WTC11 (cell line): ENCODE data around the gene ACRBP. TPM values are rescaled to one million over a fixed set of nuclear protein-coding genes. Genes with fewer than 3 reads are reported as not detected.

Experiments used
- ATAC-seq: fragments of 200-7000 bp; cut with Tn5 transposase; 2 replicates; pipeline ENCODE4 v1.10.0; 2021; ENCODE audit warnings: mild to moderate bottlenecking, moderate library complexity
- CTCF ChIA-PET: fragments of 300-600 bp; sonication (Branson Sonifier 250); formaldehyde crosslinking; loops from one replicate; lab custom pipeline; 2021; ENCODE audit warnings: antibody characterized with exemption; lab: Charles Lee
- POLR2A ChIA-PET: fragments of 350-600 bp; sonication (Branson Sonifier 250); formaldehyde crosslinking; loops from one replicate; lab custom pipeline; 2021; ENCODE audit warnings: antibody characterized with exemption; lab: Charles Lee
- DNase-seq: peaks from one replicate; pipeline ENCODE4 v3.0.0; 2021; ENCODE audit warnings: low spot score
- H3K27ac Mint-ChIP-seq: 2 replicates; pipeline ENCODE4 v1.8.0; 2021; ENCODE audit warnings: mixed read lengths
- H3K27me3 Mint-ChIP-seq: 2 replicates; pipeline ENCODE4 v1.8.0; 2021; ENCODE audit warnings: low read depth, mild to moderate bottlenecking, moderate library complexity, mixed read lengths
- H3K36me3 Mint-ChIP-seq: 2 replicates; pipeline ENCODE4 v1.8.0; 2021; ENCODE audit warnings: mixed read lengths
- H3K4me1 Mint-ChIP-seq: 2 replicates; pipeline ENCODE4 v1.8.0; 2022; ENCODE audit warnings: mixed read lengths
- H3K4me3 Mint-ChIP-seq: 2 replicates; pipeline ENCODE4 v1.8.0; 2021; ENCODE audit warnings: mild to moderate bottlenecking, moderate library complexity, mixed read lengths
- H3K9me3 Mint-ChIP-seq: 2 replicates; pipeline ENCODE4 v1.8.0; 2021; ENCODE audit warnings: mixed read lengths
- ETV6 ChIP-seq: sonication (generic); formaldehyde crosslinking; IDR thresholded peaks from 2 replicates; pipeline ENCODE4 v1.8.1; 2022; ENCODE audit warnings: mild to moderate bottlenecking, missing genetic modification reagents
- FOXP1 ChIP-seq: sonication (generic); formaldehyde crosslinking; IDR thresholded peaks from 2 replicates; pipeline ENCODE4 v1.8.0; 2022; ENCODE audit warnings: missing genetic modification reagents, mild to moderate bottlenecking, moderate library complexity, borderline replicate concordance
- JUN ChIP-seq: sonication (generic); formaldehyde crosslinking; IDR thresholded peaks from 2 replicates; pipeline ENCODE4 v1.8.0; 2023; ENCODE audit warnings: mild to moderate bottlenecking, missing genetic modification reagents
- NFYB ChIP-seq: sonication (generic); formaldehyde crosslinking; conservative IDR thresholded peaks from 2 replicates; pipeline ENCODE4 v1.8.0; 2022; ENCODE audit warnings: low read depth, missing genetic modification reagents
- PRRX2 ChIP-seq: fragments of 250-450 bp; sonication (Bioruptor Pico); IDR thresholded peaks from 2 replicates; pipeline ENCODE4 v1.8.0; 2021; ENCODE audit warnings: mild to moderate bottlenecking
- SMAD3 ChIP-seq: sonication (generic); formaldehyde crosslinking; IDR thresholded peaks from 2 replicates; pipeline ENCODE4 v1.8.0; 2022; ENCODE audit warnings: missing genetic modification reagents, mild to moderate bottlenecking, borderline replicate concordance
- SP1 ChIP-seq: sonication (generic); formaldehyde crosslinking; conservative IDR thresholded peaks from 2 replicates; pipeline ENCODE4 v1.8.1; 2022; ENCODE audit warnings: missing genetic modification reagents
- ZNF138 ChIP-seq: sonication (generic); formaldehyde crosslinking; conservative IDR thresholded peaks from 2 replicates; pipeline ENCODE4 v1.8.1; 2022; ENCODE audit warnings: mild to moderate bottlenecking, moderate library complexity, missing genetic modification reagents
- ZNF423 ChIP-seq: fragments of 250-450 bp; sonication (Bioruptor Pico); IDR thresholded peaks from 2 replicates; pipeline ENCODE4 v2.1.2; 2022; ENCODE audit warnings: mild to moderate bottlenecking, moderate library complexity
- ZNF671 ChIP-seq: fragments of 250-450 bp; sonication (Bioruptor Pico); IDR thresholded peaks from 2 replicates; pipeline ENCODE4 v1.8.0; 2021; ENCODE audit warnings: mild to moderate bottlenecking
- total RNA-seq: library from RNA; stranded (reverse); gene quantifications from 3 replicates; pipeline ENCODE4 v1.2.3, GENCODE V29; 2021
- TF ChIP-seq, protein P1 (sequence below): sonication (generic); formaldehyde crosslinking; IDR thresholded peaks from 2 replicates; pipeline ENCODE4 v1.8.1; 2023; ENCODE audit warnings: mild to moderate bottlenecking, moderate library complexity, missing genetic modification reagents
- TF ChIP-seq, protein P2 (sequence below): sonication (generic); formaldehyde crosslinking; IDR thresholded peaks from 2 replicates; pipeline ENCODE4 v1.8.1; 2022; ENCODE audit warnings: mild to moderate bottlenecking, missing genetic modification reagents, moderate library complexity, borderline replicate concordance
- TF ChIP-seq, protein P3 (sequence below): sonication (generic); formaldehyde crosslinking; conservative IDR thresholded peaks from 2 replicates; pipeline ENCODE4 v1.8.1; 2023; ENCODE audit warnings: mild to moderate bottlenecking, low read depth, missing genetic modification reagents, moderate library complexity
- TF ChIP-seq, protein P4 (sequence below): sonication (generic); formaldehyde crosslinking; IDR thresholded peaks from 2 replicates; pipeline ENCODE4 v1.8.1; 2022; ENCODE audit warnings: low read depth, mild to moderate bottlenecking, moderate library complexity, missing genetic modification reagents, borderline replicate concordance
- TF ChIP-seq, protein P5 (sequence below): fragments of 250-450 bp; sonication (Bioruptor Pico); IDR thresholded peaks from 2 replicates; pipeline ENCODE4 v1.9.0; 2021; ENCODE audit warnings: mild to moderate bottlenecking
- TF ChIP-seq, protein P6 (sequence below): sonication (generic); formaldehyde crosslinking; IDR thresholded peaks from 2 replicates; pipeline ENCODE4 v1.8.1; 2023; ENCODE audit warnings: mild to moderate bottlenecking, missing genetic modification reagents, borderline replicate concordance
- TF ChIP-seq, protein P7 (sequence below): sonication (generic); formaldehyde crosslinking; conservative IDR thresholded peaks from 2 replicates; pipeline ENCODE4 v1.8.1; 2022; ENCODE audit warnings: mild to moderate bottlenecking, missing genetic modification reagents

ACRBP gene
- total RNA-seq, 1 experiment from 2014 or later, result 2.1 TPM

DNA sequence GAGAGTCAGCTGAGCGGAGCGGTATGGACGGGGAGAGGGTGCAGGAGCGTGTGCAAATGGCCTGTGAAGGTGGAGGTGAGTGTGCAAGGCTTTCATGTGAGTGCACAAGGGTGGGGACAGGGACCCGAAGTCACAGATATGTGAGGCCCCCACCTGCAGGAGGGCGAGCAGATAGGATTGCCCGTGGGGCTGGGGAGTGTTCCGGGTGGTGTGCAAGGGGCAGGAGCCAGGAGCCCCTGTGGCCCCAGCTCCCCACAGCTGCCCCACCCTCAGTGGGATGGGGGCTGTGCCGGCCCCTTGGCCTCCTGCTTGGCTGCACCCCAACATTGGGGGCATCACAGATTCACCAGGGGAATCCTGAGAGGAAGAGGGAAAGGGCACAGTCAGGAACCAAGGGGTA lies 47.5 kb upstream of the ACRBP start (continued):
- TF ChIP-seq, protein P1, sequence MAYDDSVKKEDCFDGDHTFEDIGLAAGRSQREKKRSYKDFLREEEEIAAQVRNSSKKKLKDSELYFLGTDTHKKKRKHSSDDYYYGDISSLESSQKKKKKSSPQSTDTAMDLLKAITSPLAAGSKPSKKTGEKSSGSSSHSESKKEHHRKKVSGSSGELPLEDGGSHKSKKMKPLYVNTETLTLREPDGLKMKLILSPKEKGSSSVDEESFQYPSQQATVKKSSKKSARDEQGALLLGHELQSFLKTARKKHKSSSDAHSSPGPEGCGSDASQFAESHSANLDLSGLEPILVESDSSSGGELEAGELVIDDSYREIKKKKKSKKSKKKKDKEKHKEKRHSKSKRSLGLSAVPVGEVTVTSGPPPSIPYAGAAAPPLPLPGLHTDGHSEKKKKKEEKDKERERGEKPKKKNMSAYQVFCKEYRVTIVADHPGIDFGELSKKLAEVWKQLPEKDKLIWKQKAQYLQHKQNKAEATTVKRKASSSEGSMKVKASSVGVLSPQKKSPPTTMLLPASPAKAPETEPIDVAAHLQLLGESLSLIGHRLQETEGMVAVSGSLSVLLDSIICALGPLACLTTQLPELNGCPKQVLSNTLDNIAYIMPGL (CRISPR knock-in tag), result no peak
- TF ChIP-seq PRRX2 (CRISPR knock-in tag), result no peak
- no peak for TF ChIP-seq SMAD3 (CRISPR knock-in tag)
- TF ChIP-seq, protein P2, sequence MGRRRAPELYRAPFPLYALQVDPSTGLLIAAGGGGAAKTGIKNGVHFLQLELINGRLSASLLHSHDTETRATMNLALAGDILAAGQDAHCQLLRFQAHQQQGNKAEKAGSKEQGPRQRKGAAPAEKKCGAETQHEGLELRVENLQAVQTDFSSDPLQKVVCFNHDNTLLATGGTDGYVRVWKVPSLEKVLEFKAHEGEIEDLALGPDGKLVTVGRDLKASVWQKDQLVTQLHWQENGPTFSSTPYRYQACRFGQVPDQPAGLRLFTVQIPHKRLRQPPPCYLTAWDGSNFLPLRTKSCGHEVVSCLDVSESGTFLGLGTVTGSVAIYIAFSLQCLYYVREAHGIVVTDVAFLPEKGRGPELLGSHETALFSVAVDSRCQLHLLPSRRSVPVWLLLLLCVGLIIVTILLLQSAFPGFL, result no peak
- TF ChIP-seq JUN (CRISPR knock-in tag), result no peak
- TF ChIP-seq, protein P3, sequence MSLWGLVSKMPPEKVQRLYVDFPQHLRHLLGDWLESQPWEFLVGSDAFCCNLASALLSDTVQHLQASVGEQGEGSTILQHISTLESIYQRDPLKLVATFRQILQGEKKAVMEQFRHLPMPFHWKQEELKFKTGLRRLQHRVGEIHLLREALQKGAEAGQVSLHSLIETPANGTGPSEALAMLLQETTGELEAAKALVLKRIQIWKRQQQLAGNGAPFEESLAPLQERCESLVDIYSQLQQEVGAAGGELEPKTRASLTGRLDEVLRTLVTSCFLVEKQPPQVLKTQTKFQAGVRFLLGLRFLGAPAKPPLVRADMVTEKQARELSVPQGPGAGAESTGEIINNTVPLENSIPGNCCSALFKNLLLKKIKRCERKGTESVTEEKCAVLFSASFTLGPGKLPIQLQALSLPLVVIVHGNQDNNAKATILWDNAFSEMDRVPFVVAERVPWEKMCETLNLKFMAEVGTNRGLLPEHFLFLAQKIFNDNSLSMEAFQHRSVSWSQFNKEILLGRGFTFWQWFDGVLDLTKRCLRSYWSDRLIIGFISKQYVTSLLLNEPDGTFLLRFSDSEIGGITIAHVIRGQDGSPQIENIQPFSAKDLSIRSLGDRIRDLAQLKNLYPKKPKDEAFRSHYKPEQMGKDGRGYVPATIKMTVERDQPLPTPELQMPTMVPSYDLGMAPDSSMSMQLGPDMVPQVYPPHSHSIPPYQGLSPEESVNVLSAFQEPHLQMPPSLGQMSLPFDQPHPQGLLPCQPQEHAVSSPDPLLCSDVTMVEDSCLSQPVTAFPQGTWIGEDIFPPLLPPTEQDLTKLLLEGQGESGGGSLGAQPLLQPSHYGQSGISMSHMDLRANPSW (CRISPR knock-in tag), result no peak

DNA sequence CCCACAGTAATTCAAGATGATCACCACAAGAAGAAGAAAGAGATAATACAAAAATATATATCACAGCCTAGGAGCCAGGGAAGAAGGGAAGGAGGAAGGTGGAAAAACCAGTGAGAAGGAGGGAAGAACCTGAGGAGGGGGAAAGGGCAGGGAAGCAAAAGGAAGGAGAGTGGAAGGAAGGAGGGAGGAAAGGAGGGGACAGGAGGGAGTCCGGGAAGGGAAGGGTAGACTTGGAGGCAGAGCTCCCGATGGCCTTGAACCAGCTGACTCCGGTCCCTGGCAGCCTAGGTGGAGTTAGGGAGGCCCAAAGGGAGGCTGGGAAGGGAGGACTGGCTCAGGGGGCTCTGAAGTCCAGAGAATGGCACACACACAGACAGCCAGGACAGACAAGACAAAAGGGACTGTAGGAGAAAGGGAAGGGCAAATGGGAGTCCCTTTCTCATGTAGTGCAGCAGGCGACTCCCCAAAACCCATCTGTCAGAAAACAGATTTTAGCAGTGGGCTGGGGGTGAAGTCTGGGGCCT lies 46.7 kb upstream of the ACRBP start:
- Mint-ChIP-seq H3K4me3 (no peak overlapping the region), H3K9me3 (no peaks in the 10 kb centered on the region), H3K27ac (no peak overlapping the region), H3K4me1 (peaks cover 18% of the 10 kb centered on the region), H3K36me3 (no peaks in the 10 kb centered on the region), H3K27me3 (peaks cover 12% of the 10 kb centered on the region)
- ATAC-seq, result no peak
- DNase-seq, result no peak
- ChIA-PET CTCF (interaction anchor here (1.5 kb wide), 1 partner anchor 80 kb away, joined by 4 read pairs; no protein-coding TSS in a partner anchor), POLR2A (interaction anchor here (0.6 kb wide), 1 partner anchor 11 kb away, joined by 6 read pairs; no protein-coding TSS in a partner anchor)
- TF ChIP-seq, protein P4, sequence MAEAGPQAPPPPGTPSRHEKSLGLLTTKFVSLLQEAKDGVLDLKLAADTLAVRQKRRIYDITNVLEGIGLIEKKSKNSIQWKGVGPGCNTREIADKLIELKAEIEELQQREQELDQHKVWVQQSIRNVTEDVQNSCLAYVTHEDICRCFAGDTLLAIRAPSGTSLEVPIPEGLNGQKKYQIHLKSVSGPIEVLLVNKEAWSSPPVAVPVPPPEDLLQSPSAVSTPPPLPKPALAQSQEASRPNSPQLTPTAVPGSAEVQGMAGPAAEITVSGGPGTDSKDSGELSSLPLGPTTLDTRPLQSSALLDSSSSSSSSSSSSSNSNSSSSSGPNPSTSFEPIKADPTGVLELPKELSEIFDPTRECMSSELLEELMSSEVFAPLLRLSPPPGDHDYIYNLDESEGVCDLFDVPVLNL, result no peak

DNA sequence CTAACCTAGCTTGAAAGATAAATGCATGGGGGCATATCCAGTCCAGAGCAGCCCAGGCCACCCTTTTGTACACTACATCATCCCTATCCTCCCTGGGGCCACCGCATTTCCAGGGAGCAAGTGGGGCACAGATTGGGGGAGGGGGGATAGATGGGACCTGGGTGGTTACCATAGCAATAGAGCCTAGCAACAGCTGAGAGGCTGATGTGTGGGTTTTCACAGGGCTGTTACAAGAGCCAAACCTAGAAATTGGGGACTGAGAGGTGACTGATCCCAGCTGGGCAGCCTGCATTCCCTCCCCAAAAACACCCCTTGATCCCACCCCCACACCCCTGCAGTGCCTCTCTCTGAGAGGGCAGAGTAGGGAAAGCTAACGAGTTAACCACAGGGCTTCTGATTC lies 45.7 kb upstream of the ACRBP start:
- no peak for TF ChIP-seq ZNF423
- TF ChIP-seq ETV6 (CRISPR knock-in tag), result no peak
- no peak for TF ChIP-seq NFYB (CRISPR knock-in tag)
- TF ChIP-seq, protein P5, sequence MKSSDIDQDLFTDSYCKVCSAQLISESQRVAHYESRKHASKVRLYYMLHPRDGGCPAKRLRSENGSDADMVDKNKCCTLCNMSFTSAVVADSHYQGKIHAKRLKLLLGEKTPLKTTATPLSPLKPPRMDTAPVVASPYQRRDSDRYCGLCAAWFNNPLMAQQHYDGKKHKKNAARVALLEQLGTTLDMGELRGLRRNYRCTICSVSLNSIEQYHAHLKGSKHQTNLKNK (CRISPR knock-in tag), result no peak
- TF ChIP-seq FOXP1 (CRISPR knock-in tag), result no peak
- DNase-seq (no peak), ATAC-seq (no peak)
- Mint-ChIP-seq H3K9me3 (no peaks in the 10 kb centered on the region), H3K27me3 (peaks cover 3% of the 10 kb centered on the region; the same call in 1 of the 2 replicates), H3K27ac (no peak overlapping the region), H3K4me3 (no peak overlapping the region), H3K4me1 (peaks cover 12% of the 10 kb centered on the region), H3K36me3 (no peaks in the 10 kb centered on the region)
- ChIA-PET POLR2A (interaction anchor here (0.7 kb wide), 1 partner anchor 60 kb away, joined by 4 read pairs; the partner anchor contains the start of gene MLF2), CTCF (interaction anchor here (0.6 to 1.9 kb wide), 7 partner anchors 8 to 180 kb away, joined by 3 to 10 read pairs (median 4); partner anchors contain the start of genes COPS7A and SPSB2)

DNA sequence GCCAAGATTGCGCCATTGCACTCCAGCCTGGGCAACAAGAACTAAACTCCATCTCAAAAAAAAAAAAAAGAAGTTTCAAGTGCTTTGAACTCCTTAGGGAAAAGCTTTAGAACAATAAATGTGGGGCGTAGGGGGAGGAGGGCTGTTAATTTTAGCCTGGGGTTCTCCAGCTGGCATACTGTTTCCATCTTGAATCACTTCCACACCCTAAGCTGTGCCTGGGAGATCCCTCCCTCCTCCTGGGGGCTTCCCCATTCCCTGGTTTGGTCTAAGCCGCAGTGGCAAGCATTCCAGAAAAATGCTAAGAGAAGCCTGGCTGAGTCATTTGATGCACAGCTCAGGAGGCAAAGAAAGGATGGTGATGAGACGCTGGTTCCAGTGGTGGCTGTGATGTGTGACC lies 44.2 kb upstream of the ACRBP start:
- POLR2A ChIA-PET, result no interaction called here
- no peaks in the 10 kb centered on the region for H3K9me3 Mint-ChIP-seq
- no peak for DNase-seq
- peaks cover 3% of the 10 kb centered on the region; the same call in 1 of the 2 replicates for H3K27me3 Mint-ChIP-seq
- H3K27ac Mint-ChIP-seq, result no peak overlapping the region
- no peak for ATAC-seq
- H3K4me3 Mint-ChIP-seq, result no peak overlapping the region
- CTCF ChIA-PET, result interaction anchor here (1.4 to 1.9 kb wide), 3 partner anchors 8 to 71 kb away, joined by 3 to 10 read pairs (median 4); partner anchors contain the start of gene COPS7A
- peaks cover 23% of the 10 kb centered on the region for H3K4me1 Mint-ChIP-seq
- peaks cover 7% of the 10 kb centered on the region; the same call in 1 of the 2 replicates for H3K36me3 Mint-ChIP-seq
- TF ChIP-seq, protein P6, sequence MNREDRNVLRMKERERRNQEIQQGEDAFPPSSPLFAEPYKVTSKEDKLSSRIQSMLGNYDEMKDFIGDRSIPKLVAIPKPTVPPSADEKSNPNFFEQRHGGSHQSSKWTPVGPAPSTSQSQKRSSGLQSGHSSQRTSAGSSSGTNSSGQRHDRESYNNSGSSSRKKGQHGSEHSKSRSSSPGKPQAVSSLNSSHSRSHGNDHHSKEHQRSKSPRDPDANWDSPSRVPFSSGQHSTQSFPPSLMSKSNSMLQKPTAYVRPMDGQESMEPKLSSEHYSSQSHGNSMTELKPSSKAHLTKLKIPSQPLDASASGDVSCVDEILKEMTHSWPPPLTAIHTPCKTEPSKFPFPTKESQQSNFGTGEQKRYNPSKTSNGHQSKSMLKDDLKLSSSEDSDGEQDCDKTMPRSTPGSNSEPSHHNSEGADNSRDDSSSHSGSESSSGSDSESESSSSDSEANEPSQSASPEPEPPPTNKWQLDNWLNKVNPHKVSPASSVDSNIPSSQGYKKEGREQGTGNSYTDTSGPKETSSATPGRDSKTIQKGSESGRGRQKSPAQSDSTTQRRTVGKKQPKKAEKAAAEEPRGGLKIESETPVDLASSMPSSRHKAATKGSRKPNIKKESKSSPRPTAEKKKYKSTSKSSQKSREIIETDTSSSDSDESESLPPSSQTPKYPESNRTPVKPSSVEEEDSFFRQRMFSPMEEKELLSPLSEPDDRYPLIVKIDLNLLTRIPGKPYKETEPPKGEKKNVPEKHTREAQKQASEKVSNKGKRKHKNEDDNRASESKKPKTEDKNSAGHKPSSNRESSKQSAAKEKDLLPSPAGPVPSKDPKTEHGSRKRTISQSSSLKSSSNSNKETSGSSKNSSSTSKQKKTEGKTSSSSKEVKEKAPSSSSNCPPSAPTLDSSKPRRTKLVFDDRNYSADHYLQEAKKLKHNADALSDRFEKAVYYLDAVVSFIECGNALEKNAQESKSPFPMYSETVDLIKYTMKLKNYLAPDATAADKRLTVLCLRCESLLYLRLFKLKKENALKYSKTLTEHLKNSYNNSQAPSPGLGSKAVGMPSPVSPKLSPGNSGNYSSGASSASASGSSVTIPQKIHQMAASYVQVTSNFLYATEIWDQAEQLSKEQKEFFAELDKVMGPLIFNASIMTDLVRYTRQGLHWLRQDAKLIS (CRISPR knock-in tag), result no peak
- TF ChIP-seq, protein P7, sequence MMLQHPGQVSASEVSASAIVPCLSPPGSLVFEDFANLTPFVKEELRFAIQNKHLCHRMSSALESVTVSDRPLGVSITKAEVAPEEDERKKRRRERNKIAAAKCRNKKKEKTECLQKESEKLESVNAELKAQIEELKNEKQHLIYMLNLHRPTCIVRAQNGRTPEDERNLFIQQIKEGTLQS, result no peak
- no peak for TF ChIP-seq ZNF138
- no peak for TF ChIP-seq ZNF671
- no peak for TF ChIP-seq SP1 (CRISPR knock-in tag)
